HFF-Myc (cell line): ENCODE results near the gene GIT2.

Experiments used
- DNase-seq: peaks from one replicate; pipeline ENCODE4 v3.0.0-alpha.2; 2011; ENCODE audit warnings: low read depth; ENCODE audit errors: extremely low read depth
- H3K4me3 ChIP-seq: replicated peaks from 2 replicates; pipeline ENCODE4 v1.5.1; 2011; ENCODE audit warnings: low read depth, mild to moderate bottlenecking, control low read depth, low read length
- TF ChIP-seq, protein P1 (sequence below): IDR thresholded peaks from 2 replicates; pipeline ENCODE4 v1.5.1; 2012; ENCODE audit warnings: mild to moderate bottlenecking, low read depth, low read length, control low read depth; ENCODE audit errors: missing control alignments

GIT2 gene

DNA sequence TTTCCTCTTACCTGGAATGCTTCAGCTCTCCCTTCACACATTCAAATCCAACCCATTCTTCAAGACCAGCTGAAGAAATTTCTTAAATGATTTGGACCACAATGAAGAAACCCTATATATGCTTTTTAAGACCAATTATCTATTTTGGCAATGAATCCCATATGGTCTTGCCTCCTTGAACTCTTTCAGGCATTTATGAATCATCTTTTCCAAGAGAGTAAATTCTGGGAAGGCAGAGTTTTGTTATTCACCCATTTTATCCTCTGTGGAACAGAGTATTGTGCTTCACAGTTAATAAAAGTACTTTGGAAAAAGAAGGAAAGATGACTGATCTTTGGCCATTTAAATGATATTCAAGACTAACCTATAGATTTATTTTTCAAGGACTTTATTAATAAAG, 14.0 kb downstream of the GIT2 start:
- DNase-seq: no peak
- H3K4me3 ChIP-seq: no peak overlapping the region
- TF ChIP-seq, protein P1, sequence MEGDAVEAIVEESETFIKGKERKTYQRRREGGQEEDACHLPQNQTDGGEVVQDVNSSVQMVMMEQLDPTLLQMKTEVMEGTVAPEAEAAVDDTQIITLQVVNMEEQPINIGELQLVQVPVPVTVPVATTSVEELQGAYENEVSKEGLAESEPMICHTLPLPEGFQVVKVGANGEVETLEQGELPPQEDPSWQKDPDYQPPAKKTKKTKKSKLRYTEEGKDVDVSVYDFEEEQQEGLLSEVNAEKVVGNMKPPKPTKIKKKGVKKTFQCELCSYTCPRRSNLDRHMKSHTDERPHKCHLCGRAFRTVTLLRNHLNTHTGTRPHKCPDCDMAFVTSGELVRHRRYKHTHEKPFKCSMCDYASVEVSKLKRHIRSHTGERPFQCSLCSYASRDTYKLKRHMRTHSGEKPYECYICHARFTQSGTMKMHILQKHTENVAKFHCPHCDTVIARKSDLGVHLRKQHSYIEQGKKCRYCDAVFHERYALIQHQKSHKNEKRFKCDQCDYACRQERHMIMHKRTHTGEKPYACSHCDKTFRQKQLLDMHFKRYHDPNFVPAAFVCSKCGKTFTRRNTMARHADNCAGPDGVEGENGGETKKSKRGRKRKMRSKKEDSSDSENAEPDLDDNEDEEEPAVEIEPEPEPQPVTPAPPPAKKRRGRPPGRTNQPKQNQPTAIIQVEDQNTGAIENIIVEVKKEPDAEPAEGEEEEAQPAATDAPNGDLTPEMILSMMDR: no peak

DNA sequence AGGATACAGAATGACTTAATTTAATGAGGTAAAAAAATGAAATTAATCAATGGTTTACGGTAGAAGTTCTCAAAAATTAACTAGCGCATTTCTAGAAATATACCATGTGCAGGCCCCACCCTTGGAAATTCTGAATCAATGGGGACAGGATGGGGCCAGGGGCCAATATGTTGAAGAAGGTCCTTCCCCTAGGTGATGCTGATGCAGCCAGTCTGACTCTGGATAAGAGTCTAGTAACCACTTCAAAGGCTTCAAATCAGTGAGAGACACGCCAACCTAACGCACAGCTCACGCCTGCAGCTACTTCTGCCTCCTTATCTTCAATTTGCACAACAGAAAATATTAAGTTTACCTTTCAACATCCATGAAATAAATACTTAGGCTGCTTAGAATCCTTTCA, 14.9 kb downstream of the GIT2 start:
- TF ChIP-seq, protein P1: no peak
- no peak for DNase-seq
- H3K4me3 ChIP-seq: no peak overlapping the region

DNA sequence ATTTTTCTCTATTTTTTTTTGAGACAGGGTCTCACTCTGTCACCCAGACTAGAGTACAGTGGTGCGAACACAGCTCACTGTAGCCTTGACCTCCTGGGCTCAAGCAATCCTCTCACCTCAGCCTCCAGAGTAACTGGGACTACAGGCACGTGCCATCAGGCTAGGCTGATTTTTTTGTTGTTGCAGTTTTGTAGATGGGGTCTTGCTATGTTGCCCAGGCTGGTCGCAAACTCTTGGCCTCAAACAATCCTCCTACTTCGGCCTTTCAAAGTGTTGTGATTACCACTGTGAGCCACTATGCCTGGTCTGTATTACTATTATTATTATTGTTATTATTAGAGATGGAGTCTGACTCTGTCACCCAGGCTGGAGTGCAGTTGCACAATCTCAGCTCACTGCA, 23.3 kb downstream of the GIT2 start:
- TF ChIP-seq, protein P1: no peak
- H3K4me3 ChIP-seq: no peak overlapping the region
- DNase-seq: no peak

DNA sequence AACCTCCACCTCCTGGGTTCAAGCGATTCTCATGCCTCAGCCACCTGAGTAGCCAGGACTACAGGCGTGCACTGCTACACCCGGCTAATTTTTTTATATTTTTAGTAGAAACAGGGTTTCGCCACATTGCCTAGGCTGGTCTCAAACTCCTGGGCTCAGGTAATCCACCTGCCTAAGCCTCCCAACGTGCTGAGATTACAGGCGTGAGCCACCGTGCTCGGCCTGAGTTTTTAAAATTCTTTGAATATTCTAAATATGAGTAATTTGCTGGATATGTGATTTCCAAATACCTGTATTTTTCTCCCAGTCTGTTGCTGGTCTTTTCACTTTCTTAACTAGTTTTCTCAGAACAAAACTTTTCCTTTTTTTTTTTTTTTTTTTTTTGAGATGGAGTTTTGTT, 27.4 kb downstream of the GIT2 start:
- DNase-seq: no peak
- TF ChIP-seq, protein P1: no peak

DNA sequence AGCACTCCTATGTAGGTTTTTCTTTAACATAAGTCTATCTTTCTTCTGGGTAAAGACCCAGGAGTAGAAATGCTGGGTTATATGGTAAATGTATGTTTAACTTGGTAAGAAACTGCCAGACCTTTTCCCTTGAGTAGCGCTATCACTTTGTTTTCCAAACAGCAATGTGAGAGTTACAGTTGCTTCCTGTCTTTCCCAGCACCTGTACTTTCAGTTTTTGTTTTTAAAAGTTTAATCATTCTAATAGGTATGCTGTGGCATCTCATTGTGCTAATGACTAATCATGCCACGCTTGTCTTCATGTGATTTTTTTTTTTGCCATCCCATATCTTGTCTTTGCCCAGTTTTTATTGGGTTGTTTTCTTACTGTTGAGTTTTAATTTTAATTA, 28.1 kb downstream of the GIT2 start:
- no peak overlapping the region for H3K4me3 ChIP-seq
- no peak for DNase-seq
- TF ChIP-seq, protein P1: no peak

More for the DNA sequence above, 27.4 kb downstream of the GIT2 start:
- H3K4me3 ChIP-seq: no peak overlapping the region

DNA sequence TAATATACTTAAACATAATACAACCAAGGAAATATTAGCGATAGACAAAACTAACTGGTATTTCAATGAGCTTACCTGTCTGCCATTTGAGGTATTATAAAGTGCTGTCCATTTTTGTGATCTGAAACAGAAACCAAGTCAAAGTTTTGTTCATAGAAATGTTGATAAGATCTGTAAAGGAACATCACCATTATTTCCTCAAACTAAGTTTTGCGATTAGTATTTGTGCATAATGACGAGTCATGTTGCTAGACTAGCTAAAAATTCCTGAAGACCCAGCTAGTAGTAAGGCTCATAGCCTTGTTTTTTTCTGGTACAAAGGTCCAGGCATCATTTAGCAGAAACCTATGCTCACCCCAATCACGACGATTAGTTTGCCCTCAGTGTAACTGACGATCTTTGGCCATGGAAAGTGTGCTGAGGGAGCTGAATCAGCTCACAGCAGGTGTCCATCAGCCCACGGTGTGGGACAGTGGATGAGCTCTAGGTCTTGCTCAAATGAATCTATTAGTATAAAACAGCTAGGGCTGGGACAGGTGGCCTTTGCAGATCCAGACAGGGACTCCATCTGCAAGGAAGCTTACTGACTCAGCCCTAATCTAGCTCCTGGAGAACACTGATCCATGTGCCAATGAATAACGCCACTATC, 28.7 kb downstream of the GIT2 start:
- DNase-seq: no peak
- TF ChIP-seq, protein P1: no peak
- no peak overlapping the region for H3K4me3 ChIP-seq

DNA sequence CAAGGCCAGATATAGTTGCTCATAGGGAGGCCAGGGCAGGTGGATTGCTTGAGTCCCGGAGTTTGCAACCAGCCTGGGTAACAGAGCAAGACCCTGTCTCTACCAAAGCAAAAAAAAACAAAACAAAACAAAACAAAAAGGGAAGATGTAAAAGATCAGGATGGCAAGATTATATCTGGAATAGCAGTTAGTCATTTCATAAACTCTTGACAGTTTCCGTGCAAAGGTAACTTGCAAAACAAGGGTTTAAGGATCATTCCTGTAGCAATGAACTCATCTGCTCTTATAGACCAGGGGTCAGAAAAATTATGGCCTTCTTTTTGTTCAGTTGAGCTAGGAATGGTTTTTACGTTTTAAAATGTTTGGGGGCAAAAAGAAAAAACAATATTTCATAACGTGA, 29.6 kb downstream of the GIT2 start:
- TF ChIP-seq, protein P1: no peak
- H3K4me3 ChIP-seq: no peak overlapping the region
- no peak for DNase-seq
